HuH-7 (cell line): Measurements from ENCODE around the gene PLPP3.

ENCODE experiments used
- DNase-seq: peaks from one replicate; pipeline ENCODE4 v3.0.0; 2011; ENCODE audit warnings: low spot score

Gene PLPP3

GRCh38 chr1:56461158-56462127 is 117.9 kb downstream of the PLPP3 start:
- DNase-seq, result peak; percentile 52

- no peak for DNase-seq
Measured at GRCh38 chr1:56459260-56459659, 120.1 kb downstream of the PLPP3 start.

DNA sequence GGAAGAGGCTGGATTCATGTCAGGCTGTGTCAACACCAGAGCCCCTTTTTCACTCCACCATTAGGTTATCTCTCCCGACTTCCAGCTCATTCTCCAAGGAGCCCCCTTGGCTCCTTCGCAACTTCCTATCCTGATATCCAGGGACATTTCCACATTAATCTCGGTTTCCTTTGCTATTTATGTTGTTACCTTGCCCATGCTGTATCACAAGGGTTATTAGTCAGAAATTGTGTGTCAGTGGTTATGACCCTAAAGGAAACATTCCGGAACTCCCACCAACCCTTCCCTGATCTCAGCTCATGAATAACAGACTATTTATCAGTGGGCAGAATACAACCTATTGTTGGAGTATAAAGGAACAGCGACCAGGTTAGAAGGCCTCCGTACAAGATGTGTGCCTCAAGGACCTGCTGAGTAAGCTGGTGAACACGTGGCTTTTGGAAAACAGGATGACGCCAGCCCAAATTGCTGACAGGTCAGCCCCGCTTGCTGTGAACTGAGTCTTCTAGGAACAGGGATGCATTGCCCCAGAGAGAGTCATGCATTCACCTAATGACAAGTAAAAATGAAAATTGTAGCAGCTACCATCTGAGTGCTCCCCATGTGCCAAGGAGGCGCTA is 121.5 kb downstream of the PLPP3 start:
- DNase-seq, result no peak

- DNase-seq, result no peak
Measured at GRCh38 chr1:56456435-56457101, 122.8 kb downstream of the PLPP3 start.

- DNase-seq, result no peak
Measured at GRCh38 chr1:56453417-56454078, 125.8 kb downstream of the PLPP3 start.

- no peak for DNase-seq
Measured at GRCh38 chr1:56453016-56453415, 126.3 kb downstream of the PLPP3 start.

- DNase-seq, result no peak
Measured at GRCh38 chr1:56452027-56453011, 127.0 kb downstream of the PLPP3 start.

DNA sequence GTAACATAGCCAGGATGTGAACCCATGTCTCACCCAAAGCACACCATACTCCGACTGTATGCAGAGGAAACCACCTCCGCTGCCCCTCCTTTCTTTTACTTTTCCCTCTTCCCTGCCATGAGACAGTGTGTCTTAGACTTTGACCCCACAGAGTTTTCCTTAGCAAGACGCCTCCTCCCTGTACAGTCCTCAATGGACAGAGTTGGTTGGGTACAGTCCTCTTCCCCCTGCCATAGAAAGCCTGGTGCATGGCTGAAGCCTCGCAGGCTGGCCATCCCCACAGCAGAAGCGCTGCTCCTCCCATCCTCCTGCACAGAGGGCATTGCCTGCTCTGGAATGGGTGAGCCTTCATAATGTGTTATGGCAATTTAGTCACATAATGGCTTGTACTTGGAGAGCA is 127.9 kb downstream of the PLPP3 start:
- DNase-seq, result no peak

- no peak for DNase-seq
Measured at GRCh38 chr1:56450004-56450666, 129.2 kb downstream of the PLPP3 start.

DNA sequence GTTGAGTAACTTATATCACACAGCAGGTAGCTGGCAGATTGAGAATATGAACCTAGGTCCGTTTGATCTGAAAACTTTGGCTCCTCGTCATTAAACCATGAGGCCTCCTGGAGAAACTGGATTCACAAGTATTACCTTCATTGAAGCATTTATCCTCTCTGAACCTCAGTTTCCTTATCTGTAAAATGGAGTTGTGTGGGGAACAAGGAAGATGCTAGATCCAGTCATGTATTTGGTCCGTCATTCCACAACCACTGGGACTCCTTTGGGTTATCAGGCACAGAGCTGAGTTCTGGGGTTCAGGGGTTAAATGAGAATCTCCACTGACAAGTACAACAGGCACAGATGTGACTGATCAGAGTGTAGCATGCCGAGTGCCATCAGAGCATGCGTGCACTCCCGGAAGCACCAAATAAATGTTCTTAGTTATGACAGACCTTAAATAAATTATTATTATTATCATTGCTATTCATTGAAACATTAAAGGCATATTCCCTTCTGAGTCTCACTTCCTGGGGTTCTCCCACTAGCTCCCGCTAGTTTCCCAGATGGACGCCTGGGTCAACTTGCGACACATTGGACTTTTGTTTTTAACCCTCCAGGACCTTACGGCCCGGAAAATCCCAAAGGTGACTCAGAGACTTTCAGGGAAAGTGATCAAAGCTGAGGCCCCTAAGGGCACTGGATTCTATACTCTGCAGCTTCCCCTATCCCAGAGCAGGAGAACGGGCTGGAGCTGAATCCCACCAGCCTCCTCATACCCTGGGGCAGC is 130.6 kb downstream of the PLPP3 start:
- no peak for DNase-seq

- DNase-seq, result no peak
Measured at GRCh38 chr1:56447823-56448222, 131.5 kb downstream of the PLPP3 start.

DNA sequence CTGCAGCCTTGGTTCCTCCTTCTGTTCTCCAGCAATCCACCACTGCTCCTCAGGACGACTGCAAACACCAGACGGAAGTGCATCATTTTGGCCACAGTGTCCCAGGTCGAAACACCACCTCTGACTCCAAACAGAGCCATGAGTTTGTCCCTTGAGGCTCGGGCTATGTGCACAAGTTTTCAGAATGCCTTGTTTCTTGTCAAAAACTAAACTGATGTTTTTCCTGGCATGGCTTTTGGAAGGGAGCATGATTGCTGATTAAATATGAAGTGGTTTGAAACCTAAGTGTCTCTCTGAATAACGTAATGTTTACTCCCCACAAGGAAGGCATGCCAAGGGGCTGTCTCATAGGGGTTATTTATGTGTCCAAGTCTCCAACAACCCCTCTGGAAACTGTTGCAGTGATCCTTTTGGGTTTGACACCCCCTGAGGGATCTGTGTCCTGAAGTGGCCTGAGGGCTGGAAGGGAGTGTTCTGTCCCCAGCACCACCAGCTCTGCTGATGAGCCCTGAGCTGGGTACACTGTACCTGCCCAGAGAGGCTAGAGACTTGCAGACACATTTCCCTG is 132.7 kb downstream of the PLPP3 start:
- no peak for DNase-seq

- DNase-seq, result no peak
Measured at GRCh38 chr1:56444960-56445646, 134.3 kb downstream of the PLPP3 start.
